ENCODE data around the gene ARL15.

- no peak for TF ChIP-seq POLR2A (IDR thresholded peaks at IDR 0.05)
- TF ChIP-seq CTCF (IDR thresholded peaks at IDR 0.05), result no peak
These were observed 28.2 kb downstream of the ARL15 start for GRCh38 chr5:54281960-54282692.

All from vagina (tissue), 2 donors.